GM12891 (cell line): ENCODE data around the gene COQ8B. TPM values are rescaled to one million over a fixed set of nuclear protein-coding genes. Genes with fewer than 3 reads are reported as not detected.
"Not testable (repeated sequence)": the region's sequence is repeated elsewhere in the genome, so short reads cannot be mapped to it uniquely, and the experiment has no call there.

Experiments used
- DNase-seq: peaks from one replicate; pipeline ENCODE4 v3.0.0; 2011; ENCODE audit warnings: low spot score; ENCODE audit not compliant: insufficient read length
- FAIRE-seq: peaks from 2 replicates; lab custom pipeline; 2011; peaks lifted over from hg19 to GRCh38; lab: Jason Lieb, UNC
- PAX5 ChIP-seq: IDR thresholded peaks from 2 replicates; pipeline ENCODE4 v1.6.1; 2011; ENCODE audit warnings: low read length, moderate library complexity, mild to moderate bottlenecking; ENCODE audit not compliant: insufficient read depth, severe bottlenecking
- POLR2A ChIP-seq: IDR thresholded peaks from 2 replicates; pipeline ENCODE4 v1.6.1; 2011; ENCODE audit warnings: low read depth, low read length, control low read depth
- POLR2AphosphoS5 ChIP-seq: IDR thresholded peaks from 2 replicates; pipeline ENCODE4 v1.6.1; 2011; ENCODE audit warnings: low read depth, low read length, control low read depth
- POU2F2 ChIP-seq: IDR thresholded peaks from 2 replicates; pipeline ENCODE4 v1.6.1; 2011; ENCODE audit warnings: low read depth, mild to moderate bottlenecking, control low read depth, low read length, moderate library complexity
- SPI1 ChIP-seq: IDR thresholded peaks from 2 replicates; pipeline ENCODE4 v1.6.1; 2011; ENCODE audit warnings: low read depth, low read length, control low read depth
- TAF1 ChIP-seq: IDR thresholded peaks from 2 replicates; pipeline ENCODE4 v1.6.1; 2011; ENCODE audit warnings: low read depth, low read length, control low read depth
- polyA plus RNA-seq: library from polyadenylated mRNA; unstranded; fragments of >200 nt; gene quantifications from one replicate; pipeline ENCODE4 v1.2.1, GENCODE V29; 2012; ENCODE audit warnings: low read depth, missing spikeins, inconsistent platforms; ENCODE audit not compliant: missing spikeins

COQ8B gene
- polyA plus RNA-seq, result 23.6 TPM

GRCh38 chr19:40716482-40717324 lies at the start of gene COQ8B, which contains the start of gene ITPKC:
COQ8B (minus strand) TSS chr19:40716886; CDS start chr19:40714632, 2,254 bp downstream.
ITPKC (plus strand) TSS chr19:40717112; CDS start chr19:40717136, 24 bp downstream.
- DNase-seq (peak; percentile 97), FAIRE-seq (peak; percentile 94)
- TF ChIP-seq POU2F2 (0 out of 2 replicates have a peak, but pooled peaks have one; percentile 34), SPI1 (no peak)

- FAIRE-seq, DNase-seq: not testable (repeated sequence)
Observed at GRCh38 chr19:40766385-40766784, 49.7 kb upstream of the COQ8B start.

GRCh38 chr19:40763963-40764362 lies 47.3 kb upstream of the COQ8B start:
- DNase-seq (no peak), FAIRE-seq (no peak)
- TF ChIP-seq POLR2AphosphoS5 (no peak; the same call in 1 of the 2 replicates), PAX5 (no peak)

GRCh38 chr19:40763526-40763925 lies 46.8 kb upstream of the COQ8B start:
- FAIRE-seq (no peak), DNase-seq (no peak)
- no peak for TF ChIP-seq SPI1

- no peak for FAIRE-seq
- DNase-seq, result no peak
- no peak for TF ChIP-seq POLR2A
- no peak for TF ChIP-seq TAF1
- no peak for TF ChIP-seq PAX5
Observed at GRCh38 chr19:40762754-40763470, 46.2 kb upstream of the COQ8B start.

GRCh38 chr19:40759352-40759751 lies 42.7 kb upstream of the COQ8B start:
- FAIRE-seq, result no peak
- no peak for DNase-seq
- TF ChIP-seq TAF1 (no peak), POLR2A (no peak), POLR2AphosphoS5 (no peak), SPI1 (no peak), POU2F2 (no peak), PAX5 (no peak)

GRCh38 chr19:40758491-40758890 lies 41.8 kb upstream of the COQ8B start:
- FAIRE-seq (no peak), DNase-seq (no peak)
- TF ChIP-seq TAF1, result no peak
- no peak for TF ChIP-seq POLR2A
- no peak for TF ChIP-seq SPI1
- no peak for TF ChIP-seq PAX5
- TF ChIP-seq POLR2AphosphoS5, result no peak
- no peak for TF ChIP-seq POU2F2

GRCh38 chr19:40756502-40757110 lies 39.9 kb upstream of the COQ8B start:
- TF ChIP-seq POLR2A (0 out of 2 replicates have a peak, but pooled peaks have one; percentile 34), SPI1 (no peak)
- no peak for FAIRE-seq
- DNase-seq, result no peak

GRCh38 chr19:40755791-40756190 lies 39.1 kb upstream of the COQ8B start:
- no peak for TF ChIP-seq TAF1
- no peak for TF ChIP-seq PAX5
- no peak for TF ChIP-seq POLR2AphosphoS5
- peak; percentile 9; the same call in 1 of the 2 replicates for TF ChIP-seq SPI1
- no peak for TF ChIP-seq POU2F2
- FAIRE-seq, result no peak
- no peak for DNase-seq

- TF ChIP-seq POLR2A (no peak), TAF1 (no peak), POLR2AphosphoS5 (no peak), SPI1 (no peak), POU2F2 (no peak), PAX5 (no peak)
- DNase-seq (no peak), FAIRE-seq (no peak)
Observed at GRCh38 chr19:40755248-40755624, 38.5 kb upstream of the COQ8B start.
